MCF 10A (cell line): ENCODE data around the gene LRBA. TPM values are rescaled to one million over a fixed set of nuclear protein-coding genes. Genes with fewer than 3 reads are reported as not detected.

Experiments
- BruUV-seq: library from RNA; stranded (reverse); fragments of 400-500 nt; replicated peaks from 2 replicates; lab custom pipeline; 2021; lab: Mats Ljungman, UMichigan
- CTCF ChIA-PET: fragments of 300-600 bp; sonication (Branson Sonifier 250); formaldehyde crosslinking; extraction: SDS; loops from one replicate; lab custom pipeline; 2021; ENCODE audit warnings: antibody characterized with exemption, inconsistent platforms; lab: Yijun Ruan, JAX
- POLR2A ChIA-PET: fragments of 300-600, 350-650 bp; sonication (Branson Sonifier 250); formaldehyde crosslinking; extraction: SDS; loops from one replicate; lab custom pipeline; 2020; ENCODE audit warnings: antibody characterized with exemption, inconsistent platforms; lab: Yijun Ruan, JAX
- DNase-seq: peaks from one replicate; pipeline ENCODE4 v3.0.0-alpha.2; 2018; ENCODE audit not compliant: unreplicated experiment
- H3K27ac Mint-ChIP-seq: one replicate; pipeline ENCODE4 v1.8.0; 2022; ENCODE audit warnings: mild to moderate bottlenecking, low read depth, mixed read lengths; ENCODE audit not compliant: unreplicated experiment
- H3K27me3 Mint-ChIP-seq: one replicate; pipeline ENCODE4 v1.8.0; 2022; ENCODE audit warnings: mixed read lengths; ENCODE audit not compliant: insufficient read depth, unreplicated experiment
- H3K36me3 Mint-ChIP-seq: one replicate; pipeline ENCODE4 v1.8.0; 2022; ENCODE audit warnings: mild to moderate bottlenecking, moderate library complexity, mixed read lengths; ENCODE audit not compliant: insufficient read depth, unreplicated experiment
- H3K4me1 Mint-ChIP-seq: one replicate; pipeline ENCODE4 v1.8.0; 2022; ENCODE audit warnings: mixed read lengths; ENCODE audit not compliant: insufficient read depth, unreplicated experiment
- H3K4me3 Mint-ChIP-seq: one replicate; pipeline ENCODE4 v1.8.0; 2022; ENCODE audit warnings: mild to moderate bottlenecking, moderate library complexity, mixed read lengths; ENCODE audit not compliant: unreplicated experiment
- H3K9me3 Mint-ChIP-seq: one replicate; pipeline ENCODE4 v1.8.0; 2022; ENCODE audit warnings: mixed read lengths; ENCODE audit not compliant: unreplicated experiment
- CTCF ChIP-seq: fragments of 200-600 bp; IDR thresholded peaks from one replicate; pipeline ENCODE4 v1.8.0; 2022; ENCODE audit warnings: antibody characterized with exemption, mild to moderate bottlenecking; ENCODE audit not compliant: unreplicated experiment
- intact Hi-C: fragments of 100-400 bp; cut with micrococcal nuclease; formaldehyde crosslinking; loops from 2 replicates; pipeline ENCODE4 v1.14.1; 2022
- total RNA-seq: library from RNA; stranded (reverse); gene quantifications from 2 replicates; pipeline ENCODE4 v1.2.3, GENCODE V29; 2022

LRBA gene
- total RNA-seq, 1 experiment from 2014 or later: 64.5 TPM

- no peaks in the 10 kb centered on the region for H3K27me3 Mint-ChIP-seq
- H3K4me1 Mint-ChIP-seq: peaks cover 6% of the 10 kb centered on the region
Measured at GRCh38 chr4:150948710-150949109, 66.4 kb downstream of the LRBA start.

GRCh38 chr4:150948074-150948473 lies 67.0 kb downstream of the LRBA start:
- POLR2A ChIA-PET: interaction anchor here (1.2 kb wide), 1 partner anchor 10 kb away, joined by 3 read pairs; no protein-coding TSS in a partner anchor
- Mint-ChIP-seq H3K27me3 (no peaks in the 10 kb centered on the region), H3K27ac (no peak overlapping the region), H3K36me3 (no peaks in the 10 kb centered on the region), H3K9me3 (no peaks in the 10 kb centered on the region), H3K4me3 (no peak overlapping the region), H3K4me1 (peaks cover 6% of the 10 kb centered on the region)
- intact Hi-C loops: no loop called here
- TF ChIP-seq CTCF: no peak
- DNase-seq: no peak
- no TSS peak for BruUV-seq
- CTCF ChIA-PET: no interaction called here

More at GRCh38 chr4:150948710-150949109, 66.4 kb downstream of the LRBA start:
- Mint-ChIP-seq H3K36me3 (no peaks in the 10 kb centered on the region), H3K27ac (no peak overlapping the region), H3K9me3 (no peaks in the 10 kb centered on the region), H3K4me3 (no peak overlapping the region)
- no peak for DNase-seq
- ChIA-PET POLR2A (interaction anchor here (0.9 to 1.2 kb wide), 2 partner anchors 10 to 28 kb away, joined by 3 to 4 read pairs; no protein-coding TSS in a partner anchor), CTCF (no interaction called here)
- intact Hi-C loops: no loop called here
- no peak for TF ChIP-seq CTCF
- no TSS peak for BruUV-seq

- no peaks in the 10 kb centered on the region for H3K9me3 Mint-ChIP-seq
- H3K4me1 Mint-ChIP-seq: peaks cover 6% of the 10 kb centered on the region
- H3K27ac Mint-ChIP-seq: no peak overlapping the region
- intact Hi-C loops: no loop called here
- ChIA-PET CTCF (interaction anchor here (2.3 kb wide), 1 partner anchor 16 kb away, joined by 11 read pairs; no protein-coding TSS in a partner anchor), POLR2A (interaction anchor here (0.6 kb wide), 1 partner anchor 42 kb away, joined by 3 read pairs; no protein-coding TSS in a partner anchor)
- no peaks in the 10 kb centered on the region for H3K27me3 Mint-ChIP-seq
- no peak for TF ChIP-seq CTCF
- DNase-seq: no peak
- H3K4me3 Mint-ChIP-seq: no peak overlapping the region
- no TSS peak for BruUV-seq
- no peaks in the 10 kb centered on the region for H3K36me3 Mint-ChIP-seq
Measured at GRCh38 chr4:150944660-150945059, 70.4 kb downstream of the LRBA start.

GRCh38 chr4:150943818-150944217 lies 71.3 kb downstream of the LRBA start:
- TF ChIP-seq CTCF: no peak
- no TSS peak for BruUV-seq
- Mint-ChIP-seq H3K36me3 (no peaks in the 10 kb centered on the region), H3K9me3 (no peaks in the 10 kb centered on the region), H3K27ac (no peak overlapping the region), H3K27me3 (no peaks in the 10 kb centered on the region), H3K4me1 (peaks cover 13% of the 10 kb centered on the region), H3K4me3 (no peak overlapping the region)
- intact Hi-C loops: no loop called here
- CTCF ChIA-PET: interaction anchor here (2.3 kb wide), 1 partner anchor 16 kb away, joined by 11 read pairs; no protein-coding TSS in a partner anchor
- DNase-seq: no peak
- POLR2A ChIA-PET: interaction anchor here (1.7 kb wide), 1 partner anchor 17 kb away, joined by 4 read pairs; no protein-coding TSS in a partner anchor
